Lower leg skin (tissue), 3 donors: ENCODE data around the gene G0S2.
A peak's percentile ranks its signal among the peaks of the same experiment; 100 is the strongest.

Experiments used
- POLR2A ChIP-seq, 2 donors: fragments of 450-650 bp; IDR thresholded peaks; one replicate each; pipeline ENCODE4 v1.6.1; 2016 to 2017; ENCODE audit warnings: antibody characterized with exemption in 2 of 2, mild to moderate bottlenecking in 1 of 2, moderate library complexity in 1 of 2
- TF ChIP-seq, protein P1 (sequence below), 3 donors: fragments of 450-650 bp; IDR thresholded peaks; one replicate each; pipeline ENCODE4 v1.5.1; 2016; ENCODE audit warnings: antibody characterized with exemption in 3 of 3, mild to moderate bottlenecking in 3 of 3, moderate library complexity in 2 of 3

DNA sequence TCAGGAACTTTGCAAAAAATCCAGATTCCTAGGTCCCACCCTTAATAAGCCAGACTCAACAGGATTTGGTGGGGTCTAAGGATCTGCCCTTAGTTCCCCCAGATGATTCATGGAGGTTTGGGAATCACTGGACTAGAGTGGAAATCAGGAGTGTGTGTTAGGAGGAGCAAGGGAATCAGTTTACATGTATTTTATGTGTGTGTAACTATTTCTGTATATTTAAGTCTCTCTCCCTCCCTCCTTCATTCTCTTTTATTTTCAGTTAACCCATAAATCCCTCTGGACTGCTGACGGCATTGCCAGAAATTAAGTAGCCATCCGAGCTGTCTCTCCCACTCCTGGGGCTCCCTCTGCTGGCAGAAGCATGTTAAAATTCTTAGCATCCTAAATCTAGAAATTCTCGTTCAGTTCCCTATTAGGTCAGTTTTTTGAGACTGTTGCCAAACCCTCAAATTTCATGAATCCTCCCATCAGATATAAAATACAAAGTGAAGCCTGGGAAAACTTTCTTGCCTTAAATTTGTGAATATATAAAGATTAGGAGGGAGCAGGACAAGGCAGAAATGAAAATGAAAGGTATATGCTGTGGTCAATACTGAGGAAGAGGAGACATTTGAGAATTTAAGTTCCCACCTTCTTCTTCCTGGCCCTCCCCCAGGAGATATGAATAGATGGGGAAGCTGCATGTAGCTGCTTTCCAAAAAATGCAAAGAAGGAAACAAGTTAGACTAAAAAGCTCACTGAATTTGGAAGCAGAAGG is 17.7 kb downstream of the G0S2 start:
- TF ChIP-seq, protein P1, sequence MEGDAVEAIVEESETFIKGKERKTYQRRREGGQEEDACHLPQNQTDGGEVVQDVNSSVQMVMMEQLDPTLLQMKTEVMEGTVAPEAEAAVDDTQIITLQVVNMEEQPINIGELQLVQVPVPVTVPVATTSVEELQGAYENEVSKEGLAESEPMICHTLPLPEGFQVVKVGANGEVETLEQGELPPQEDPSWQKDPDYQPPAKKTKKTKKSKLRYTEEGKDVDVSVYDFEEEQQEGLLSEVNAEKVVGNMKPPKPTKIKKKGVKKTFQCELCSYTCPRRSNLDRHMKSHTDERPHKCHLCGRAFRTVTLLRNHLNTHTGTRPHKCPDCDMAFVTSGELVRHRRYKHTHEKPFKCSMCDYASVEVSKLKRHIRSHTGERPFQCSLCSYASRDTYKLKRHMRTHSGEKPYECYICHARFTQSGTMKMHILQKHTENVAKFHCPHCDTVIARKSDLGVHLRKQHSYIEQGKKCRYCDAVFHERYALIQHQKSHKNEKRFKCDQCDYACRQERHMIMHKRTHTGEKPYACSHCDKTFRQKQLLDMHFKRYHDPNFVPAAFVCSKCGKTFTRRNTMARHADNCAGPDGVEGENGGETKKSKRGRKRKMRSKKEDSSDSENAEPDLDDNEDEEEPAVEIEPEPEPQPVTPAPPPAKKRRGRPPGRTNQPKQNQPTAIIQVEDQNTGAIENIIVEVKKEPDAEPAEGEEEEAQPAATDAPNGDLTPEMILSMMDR (IDR thresholded peaks at IDR 0.05) = peak in 1 of 3 donors; percentile 71
- no peak for TF ChIP-seq POLR2A (IDR thresholded peaks at IDR 0.05)
